ENCODE measurements around the gene UGT2A1. TPM values are rescaled to one million over a fixed set of nuclear protein-coding genes. Genes with fewer than 3 reads are reported as not detected.

Gene UGT2A1
- total RNA-seq, 1 experiment from 2014 or later: not detected

GRCh38 chr4:69589884-69590283, 63.2 kb downstream of the UGT2A1 start:
- DNase-seq (ENCODE audit: low spot score): no peak

- DNase-seq (ENCODE audit: low spot score): no peak
Measured at GRCh38 chr4:69584135-69584534, 68.9 kb downstream of the UGT2A1 start.

GRCh38 chr4:69583543-69583942, 69.5 kb downstream of the UGT2A1 start:
- DNase-seq (ENCODE audit: low spot score): no peak

- no peak for DNase-seq (ENCODE audit: low spot score)
Measured at GRCh38 chr4:69577245-69577644, 75.8 kb downstream of the UGT2A1 start.

GRCh38 chr4:69576251-69576877, 76.7 kb downstream of the UGT2A1 start:
- DNase-seq (ENCODE audit: low spot score): no peak

- DNase-seq (ENCODE audit: low spot score): no peak
Measured at GRCh38 chr4:69568787-69569186, 84.3 kb downstream of the UGT2A1 start.

- DNase-seq (ENCODE audit: low spot score): no peak
Measured at GRCh38 chr4:69563424-69563823, 89.6 kb downstream of the UGT2A1 start.

- no peak for DNase-seq (ENCODE audit: low spot score)
Measured at GRCh38 chr4:69549651-69550050, 103.4 kb downstream of the UGT2A1 start.

GRCh38 chr4:69546134-69546765, 106.8 kb downstream of the UGT2A1 start:
- no peak for DNase-seq (ENCODE audit: low spot score)

Small RNAs within 50 kb of the gene (small RNA-seq; reads per million reads assigned to genes)
- not detected for gene UGT2A2

Other genes with a start within 250 kb of the UGT2A1 start
- gene UGT2B4, start 157.3 kb downstream of the UGT2A1 start, total RNA-seq (2014; rRNA removed; shearing (Covaris generic)): 0.21 and 0.81 TPM in 2 replicates
- not detected in 2 replicates for gene UGT2A2, start 13.6 kb downstream of the UGT2A1 start, total RNA-seq (2014; rRNA removed; shearing (Covaris generic))
- gene SULT1B1, start 107.4 kb upstream of the UGT2A1 start, total RNA-seq (2014; rRNA removed; shearing (Covaris generic)): not detected in 2 replicates
- gene SULT1E1, start 206.9 kb upstream of the UGT2A1 start, total RNA-seq (2014; rRNA removed; shearing (Covaris generic)): not detected in 2 replicates